Measurements from ENCODE around the gene BARX2.
"Not testable (repeated sequence)": the region's sequence is repeated elsewhere in the genome, so short reads cannot be mapped to it uniquely, and the experiment has no call there.

The BARX2 gene, protein sequence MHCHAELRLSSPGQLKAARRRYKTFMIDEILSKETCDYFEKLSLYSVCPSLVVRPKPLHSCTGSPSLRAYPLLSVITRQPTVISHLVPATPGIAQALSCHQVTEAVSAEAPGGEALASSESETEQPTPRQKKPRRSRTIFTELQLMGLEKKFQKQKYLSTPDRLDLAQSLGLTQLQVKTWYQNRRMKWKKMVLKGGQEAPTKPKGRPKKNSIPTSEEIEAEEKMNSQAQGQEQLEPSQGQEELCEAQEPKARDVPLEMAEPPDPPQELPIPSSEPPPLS

DNA sequence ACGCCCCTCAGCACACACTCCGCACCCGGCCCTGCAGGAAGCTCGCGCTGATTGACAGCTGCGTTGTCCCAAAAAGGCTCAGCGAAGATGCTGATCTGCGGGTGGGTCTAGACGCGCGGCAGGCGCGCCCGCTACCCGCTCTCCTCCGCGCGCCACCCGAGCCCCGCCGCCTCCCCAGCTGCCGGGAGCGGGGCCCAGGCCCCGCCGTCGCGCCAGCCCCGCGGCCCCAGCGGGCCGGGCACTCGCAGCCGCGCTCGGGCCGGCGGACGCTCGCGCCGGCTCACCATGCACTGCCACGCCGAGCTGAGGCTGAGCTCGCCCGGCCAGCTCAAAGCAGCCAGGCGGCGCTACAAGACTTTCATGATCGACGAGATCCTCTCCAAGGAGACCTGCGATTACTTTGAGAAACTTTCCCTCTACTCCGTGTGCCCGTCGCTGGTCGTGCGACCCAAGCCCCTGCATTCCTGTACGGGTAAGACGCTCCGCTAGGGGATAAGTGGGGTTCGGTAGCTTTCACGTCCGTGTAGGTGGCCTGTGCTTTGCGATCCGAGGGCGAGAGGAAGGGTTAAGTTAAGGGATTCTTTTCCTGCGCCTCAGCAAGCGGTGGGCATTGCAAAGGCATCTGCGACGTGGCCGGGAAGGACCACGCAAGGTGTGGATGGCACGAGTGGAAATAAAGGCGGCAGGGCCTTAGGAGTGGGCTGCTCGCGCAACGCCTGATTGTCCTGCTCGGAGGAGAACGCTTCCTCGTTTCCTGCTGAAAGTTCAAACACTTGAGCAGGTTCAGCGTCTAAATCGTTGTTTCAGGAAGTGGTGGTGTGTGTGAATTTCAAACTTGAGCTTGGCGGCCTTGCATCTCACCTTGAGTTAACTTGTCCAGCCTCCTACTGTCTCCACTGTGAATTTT lies at the start of gene BARX2:
Gene BARX2, plus strand, starts transcription at position 98 of the 907 bp plus-strand sequence. Its CDS starts 188 bp downstream, at position 286.
- no peak for DNase-seq (ENCODE audit: low read depth in 2 of 2)

DNA sequence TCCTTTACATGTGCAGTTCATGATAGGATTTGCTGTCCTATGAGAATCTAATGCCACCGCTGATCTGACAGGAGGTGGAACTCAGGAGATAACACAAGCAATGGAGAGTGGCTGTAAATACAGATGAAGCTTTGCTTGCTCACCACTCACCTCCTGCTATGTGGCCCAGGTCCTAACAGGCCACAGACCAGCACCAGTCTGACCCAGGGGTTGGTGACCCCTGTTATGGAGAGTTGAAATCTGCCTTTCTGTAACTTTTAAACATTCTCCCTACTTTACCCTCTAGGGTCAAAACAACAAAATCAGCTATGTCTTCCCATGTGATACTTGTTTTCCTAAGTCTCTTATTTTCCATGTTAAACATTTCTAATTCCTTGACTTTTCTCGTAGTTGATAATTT lies 48.7 kb upstream of the BARX2 start:
- no peak for DNase-seq (ENCODE audit: low read depth in 2 of 2)

DNA sequence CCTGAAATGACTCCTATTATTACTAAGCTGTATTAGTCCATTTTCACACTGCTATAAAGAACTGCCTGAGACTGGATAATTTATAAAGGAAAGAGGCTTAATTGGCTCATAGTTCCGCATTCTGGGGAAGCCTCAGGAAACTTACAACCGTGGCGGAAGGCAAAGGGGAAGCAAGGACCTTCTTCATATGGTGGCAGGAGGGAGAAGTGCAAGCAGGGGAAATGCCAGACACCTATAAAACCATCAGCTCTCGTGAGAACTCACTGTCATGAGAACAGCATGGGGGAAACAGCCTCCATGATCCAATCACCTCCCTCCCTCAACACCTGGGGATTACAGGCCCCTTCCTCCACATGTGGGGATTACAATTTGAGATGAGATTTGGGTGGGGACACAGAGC lies 47.9 kb upstream of the BARX2 start:
- DNase-seq (ENCODE audit: low read depth in 2 of 2): not testable (repeated sequence)

DNA sequence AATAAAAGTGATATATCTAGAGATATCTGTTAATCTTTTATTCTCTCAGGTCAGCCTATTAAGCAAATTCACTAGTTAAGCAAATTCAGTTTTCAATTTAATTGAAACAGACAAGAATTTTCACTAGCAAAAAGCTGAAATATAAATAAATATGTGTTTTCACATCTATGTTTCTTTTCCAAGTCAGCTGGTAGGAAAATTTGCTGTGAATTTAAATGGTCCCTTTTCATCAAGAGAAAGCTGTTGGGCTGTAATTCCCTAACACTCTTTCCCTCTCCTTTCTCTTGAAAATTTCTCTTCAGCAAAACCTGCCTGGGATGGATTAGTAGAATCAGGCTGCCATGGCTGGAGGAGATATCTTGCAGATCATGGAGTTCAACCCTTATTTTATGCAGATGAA lies 46.9 kb upstream of the BARX2 start:
- DNase-seq (ENCODE audit: low read depth in 2 of 2): no peak

DNA sequence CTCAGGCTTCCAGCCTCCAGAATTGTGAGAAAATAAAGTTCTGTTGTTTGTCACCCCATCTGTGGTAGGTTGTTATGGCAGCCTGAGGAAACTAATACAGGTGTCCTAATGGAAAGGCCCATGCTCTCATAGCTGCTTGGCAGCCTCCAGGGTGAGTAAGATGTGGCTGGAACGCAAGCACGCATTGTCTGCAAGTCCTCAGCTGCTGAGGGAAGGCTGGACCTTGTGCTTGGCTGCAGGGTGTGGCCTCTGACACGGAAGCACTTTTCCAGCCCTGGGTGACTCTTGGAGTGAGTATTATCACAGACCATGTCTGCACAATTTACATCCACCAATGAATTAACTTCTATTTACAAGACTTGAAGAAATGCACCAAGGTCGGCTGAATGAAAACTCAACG lies 44.4 kb upstream of the BARX2 start:
- DNase-seq (ENCODE audit: low read depth in 2 of 2): no peak

DNA sequence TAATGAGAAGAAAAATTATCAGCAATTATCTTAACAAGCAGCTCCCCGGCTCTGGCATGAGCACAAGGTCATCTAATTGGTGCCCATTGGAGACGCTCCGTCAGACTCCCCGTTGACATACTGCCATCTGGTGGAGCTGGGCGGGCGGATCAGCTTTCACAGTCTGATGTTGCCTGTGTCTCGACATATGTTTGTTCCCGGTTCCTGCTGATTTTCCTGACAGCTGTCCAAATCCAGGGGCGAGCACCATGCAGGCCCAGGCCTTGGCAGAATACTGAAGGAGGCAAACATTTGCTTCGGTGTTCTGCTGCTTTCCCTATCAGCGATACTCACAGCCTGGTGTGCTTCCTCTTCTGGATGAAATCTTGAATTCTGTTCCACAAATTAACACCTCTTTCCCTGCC lies 43.8 kb upstream of the BARX2 start:
- DNase-seq (ENCODE audit: low read depth in 2 of 2): peak; percentile 19 to 20

DNA sequence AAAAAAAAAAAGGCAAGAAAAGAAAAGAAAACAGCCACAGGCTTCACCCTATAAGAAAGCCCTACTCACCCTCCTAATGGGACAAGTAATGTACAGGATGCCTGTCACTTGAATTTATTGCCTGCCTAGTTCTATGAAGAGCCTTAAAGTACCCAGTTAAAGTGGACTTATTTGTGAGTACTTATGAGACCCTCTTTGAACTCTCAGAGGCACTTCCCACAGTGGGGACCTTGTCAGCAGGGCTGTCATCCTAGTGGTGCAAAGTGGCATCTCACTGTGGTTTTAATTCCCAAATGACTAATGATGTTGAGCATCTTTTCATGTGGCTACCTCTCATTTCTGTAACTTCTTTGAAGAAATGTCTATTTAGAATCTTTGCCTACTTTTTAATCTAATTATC lies 41.8 kb upstream of the BARX2 start:
- no peak for DNase-seq (ENCODE audit: low read depth in 2 of 2)

DNA sequence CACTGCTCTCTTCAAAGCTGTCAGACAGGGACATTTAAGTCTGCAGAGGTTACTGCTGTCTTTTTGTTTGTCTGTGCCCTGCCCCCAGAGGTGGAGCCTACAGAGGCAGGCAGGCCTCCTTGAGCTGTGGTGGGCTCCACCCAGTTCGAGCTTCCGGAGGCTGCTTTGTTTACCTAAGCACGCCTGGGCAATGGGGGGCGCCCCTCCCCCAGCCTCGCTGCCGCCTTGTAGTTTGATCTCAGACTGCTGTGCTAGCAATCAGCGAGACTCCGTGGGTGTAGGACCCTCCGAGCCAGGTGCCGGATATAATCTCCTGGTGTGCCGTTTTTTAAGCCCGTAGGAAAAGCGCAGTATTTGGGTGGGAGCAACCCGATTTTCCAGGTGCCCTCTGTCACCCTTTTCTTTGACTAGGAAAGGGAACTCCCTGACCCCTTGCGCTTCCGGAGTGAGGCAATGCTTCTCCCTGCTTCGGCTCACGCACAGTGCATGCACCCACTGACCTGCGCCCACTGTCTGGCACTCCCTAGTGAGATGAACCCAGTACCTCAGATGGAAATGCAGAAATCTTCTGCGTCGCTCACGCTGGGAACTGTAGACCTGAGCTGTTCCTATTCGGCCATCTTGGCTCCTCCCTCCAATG lies 31.2 kb upstream of the BARX2 start:
- DNase-seq (ENCODE audit: low read depth in 2 of 2): not testable (repeated sequence)

DNA sequence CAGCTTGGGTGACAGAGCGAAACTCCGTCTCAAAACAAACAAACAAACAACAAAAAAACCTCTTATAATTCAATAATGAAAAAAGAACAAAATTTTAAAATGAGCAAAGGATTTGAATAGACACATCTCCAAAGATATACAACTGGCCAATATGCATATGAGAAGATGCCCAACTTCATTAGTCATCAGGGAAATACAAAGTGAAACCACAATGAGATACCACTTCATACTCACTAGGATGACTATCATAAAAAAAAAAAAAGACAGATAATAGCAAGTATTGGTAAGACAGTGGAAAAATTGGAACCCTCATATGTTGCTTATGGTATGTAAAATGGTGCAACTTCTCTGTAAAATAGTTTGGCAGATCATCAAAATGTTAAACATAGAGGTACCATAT lies 28.7 kb upstream of the BARX2 start:
- no peak for DNase-seq (ENCODE audit: low read depth in 2 of 2)

DNA sequence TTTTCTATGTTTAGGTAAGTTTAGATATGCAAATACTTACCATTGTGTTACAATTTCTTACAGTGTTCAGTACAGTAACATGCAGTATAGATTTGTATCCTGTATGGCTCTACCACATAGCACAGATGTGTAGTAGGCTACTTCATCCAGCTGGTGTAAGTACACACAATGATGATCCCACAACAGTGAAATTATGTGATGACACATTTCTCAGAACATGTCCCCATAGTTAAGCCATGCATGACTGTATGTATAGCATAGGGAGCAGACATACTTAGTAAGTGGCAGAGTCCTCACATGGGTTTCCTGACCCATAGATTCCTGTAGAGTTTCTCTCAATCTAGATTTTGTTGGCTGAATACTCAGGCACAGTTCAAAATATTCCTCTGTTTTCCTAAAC lies 26.8 kb upstream of the BARX2 start:
- DNase-seq (ENCODE audit: low read depth in 2 of 2): no peak

DNA sequence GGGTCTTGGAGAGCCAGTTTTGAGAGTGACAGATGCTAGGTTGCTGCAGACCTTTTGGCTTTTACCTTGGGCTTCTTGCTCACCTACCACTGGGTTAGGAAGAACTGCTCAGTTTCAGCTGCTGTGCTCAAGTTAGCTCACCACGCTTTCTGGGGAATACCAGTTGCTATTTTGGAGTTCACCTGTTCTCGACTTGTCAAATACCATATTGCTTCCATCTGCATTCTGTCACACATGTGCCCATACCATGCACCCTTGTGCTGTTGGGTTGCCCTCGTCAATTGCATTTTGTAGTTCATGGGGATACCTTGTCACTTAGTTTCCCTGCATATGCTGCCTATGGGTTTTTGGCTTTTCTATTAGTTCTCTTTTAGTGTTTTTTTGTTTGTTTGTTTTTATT lies 23.0 kb upstream of the BARX2 start:
- DNase-seq (ENCODE audit: low read depth in 2 of 2): no peak

DNA sequence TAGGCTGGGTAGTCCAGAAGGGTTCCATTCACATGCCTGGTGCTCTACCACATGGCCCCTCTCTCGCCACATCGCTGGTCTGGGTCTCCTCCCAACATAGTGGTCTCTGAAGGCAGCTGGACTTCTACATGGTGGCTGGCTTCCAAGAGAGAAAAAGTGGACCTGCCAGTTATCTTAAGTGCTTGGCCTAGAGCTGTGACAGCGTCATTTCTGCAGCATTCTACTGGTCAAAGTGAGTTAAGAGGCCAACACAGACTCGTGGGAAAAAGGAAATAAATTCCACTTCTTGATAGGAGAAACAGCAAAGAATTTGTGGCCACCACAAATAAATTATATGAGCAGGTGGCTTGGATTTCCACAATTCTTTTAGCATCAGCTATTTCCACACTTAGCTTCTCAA lies 21.0 kb upstream of the BARX2 start:
- no peak for DNase-seq (ENCODE audit: low read depth in 2 of 2)

DNA sequence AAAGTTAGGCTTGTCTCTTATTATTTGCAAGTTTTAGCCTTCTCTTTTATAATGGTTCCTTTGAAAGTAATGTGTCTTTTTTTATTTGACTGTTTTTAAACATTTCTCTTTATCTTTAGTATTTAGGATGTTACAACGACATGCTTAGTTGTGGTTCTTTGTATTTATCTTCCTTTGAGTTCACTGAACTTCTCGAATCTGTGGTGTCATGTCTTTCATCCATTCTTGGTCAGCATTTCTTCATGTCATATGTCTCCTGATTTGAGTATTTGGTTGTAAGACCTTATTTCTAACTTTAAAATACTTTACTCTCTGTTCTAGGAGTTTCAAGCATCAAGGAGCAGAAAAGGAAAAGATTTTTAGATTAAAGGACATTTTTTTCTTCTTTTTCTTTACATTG lies 15.9 kb upstream of the BARX2 start:
- DNase-seq (ENCODE audit: low read depth in 2 of 2): no peak

DNA sequence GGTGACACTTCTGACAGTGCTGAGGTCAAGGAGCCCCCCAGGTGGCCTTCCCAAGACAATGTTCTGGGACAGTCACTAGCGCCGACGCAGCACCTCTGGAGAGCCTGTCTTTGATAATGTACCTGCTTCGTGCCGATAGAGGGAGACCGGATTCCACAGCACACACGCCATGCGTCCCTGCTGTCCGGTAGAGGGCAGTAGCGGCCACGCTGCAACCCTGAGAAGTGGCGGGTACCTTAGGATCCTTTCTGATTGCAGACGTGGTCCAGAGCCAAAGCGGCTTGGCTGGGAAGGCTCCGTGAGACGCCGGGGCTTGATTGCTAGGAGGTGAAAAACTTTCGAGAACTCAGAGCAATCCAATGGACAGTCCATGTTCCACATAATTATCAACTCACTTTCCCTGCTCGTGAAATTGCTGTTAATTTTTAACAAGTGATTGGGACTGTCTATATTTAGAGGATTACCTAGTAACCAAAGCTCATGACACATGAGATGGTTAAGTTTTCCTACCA lies 11.4 kb upstream of the BARX2 start:
- peak; percentile 48 to 49 for DNase-seq (ENCODE audit: low read depth in 2 of 2)

DNA sequence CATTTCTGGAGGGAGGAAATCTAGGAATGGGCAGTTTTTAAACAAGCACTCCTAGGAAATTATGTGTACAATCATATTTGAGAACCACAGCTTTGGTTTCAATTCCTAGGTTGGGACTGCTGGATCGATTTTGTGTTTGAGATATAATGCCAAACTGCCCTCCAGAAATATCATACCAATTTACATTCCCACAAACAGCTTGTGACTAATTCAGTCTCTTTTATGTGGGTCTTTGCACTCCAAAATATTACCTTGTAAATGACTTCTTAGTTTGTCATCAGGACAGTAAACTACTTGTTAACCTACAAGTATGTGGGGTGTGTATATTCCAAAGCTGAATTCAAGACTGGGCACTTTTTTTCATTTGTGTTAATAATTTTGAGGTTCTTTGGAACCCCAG lies 9.8 kb upstream of the BARX2 start:
- no peak for DNase-seq (ENCODE audit: low read depth in 2 of 2)

DNA sequence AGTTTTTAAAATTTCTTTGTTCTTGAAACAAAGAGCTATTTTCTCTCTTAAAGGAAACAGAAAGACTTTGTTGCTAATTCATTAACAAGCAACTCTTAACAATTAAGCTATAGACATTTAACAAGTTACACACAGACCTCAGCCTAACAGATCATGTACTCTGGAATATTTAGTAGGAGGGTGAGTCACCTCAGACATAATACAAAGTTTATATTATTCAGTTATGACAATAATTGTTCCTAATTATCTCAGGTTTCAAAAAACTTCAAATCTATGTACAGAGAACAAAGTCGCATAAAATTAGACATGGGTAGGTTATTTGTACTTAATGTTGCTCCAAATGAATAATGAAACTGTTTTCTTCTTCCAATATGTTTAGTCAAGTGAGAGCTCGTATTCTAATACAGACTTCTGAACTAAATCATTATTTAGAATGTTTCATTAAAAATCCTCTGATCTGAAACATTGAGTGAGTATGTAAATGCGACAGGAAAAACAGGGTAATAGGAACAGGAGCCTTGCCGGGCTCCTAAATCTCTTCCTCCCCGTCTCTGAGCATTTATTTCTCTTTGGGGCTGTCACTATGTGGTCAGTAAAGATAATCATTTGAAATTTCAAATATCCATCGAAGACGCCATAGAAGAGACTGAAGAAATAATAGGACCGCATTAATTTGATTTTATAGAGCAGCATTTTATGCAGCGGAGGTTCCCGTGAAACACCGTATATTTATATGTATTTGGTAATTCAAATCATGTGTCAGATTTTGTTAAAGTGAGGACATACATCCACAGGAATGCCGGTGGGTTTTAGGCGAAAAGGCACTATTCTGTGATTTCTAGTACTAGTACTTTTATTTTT lies 8.7 kb upstream of the BARX2 start:
- no peak for DNase-seq (ENCODE audit: low read depth in 2 of 2)

DNA sequence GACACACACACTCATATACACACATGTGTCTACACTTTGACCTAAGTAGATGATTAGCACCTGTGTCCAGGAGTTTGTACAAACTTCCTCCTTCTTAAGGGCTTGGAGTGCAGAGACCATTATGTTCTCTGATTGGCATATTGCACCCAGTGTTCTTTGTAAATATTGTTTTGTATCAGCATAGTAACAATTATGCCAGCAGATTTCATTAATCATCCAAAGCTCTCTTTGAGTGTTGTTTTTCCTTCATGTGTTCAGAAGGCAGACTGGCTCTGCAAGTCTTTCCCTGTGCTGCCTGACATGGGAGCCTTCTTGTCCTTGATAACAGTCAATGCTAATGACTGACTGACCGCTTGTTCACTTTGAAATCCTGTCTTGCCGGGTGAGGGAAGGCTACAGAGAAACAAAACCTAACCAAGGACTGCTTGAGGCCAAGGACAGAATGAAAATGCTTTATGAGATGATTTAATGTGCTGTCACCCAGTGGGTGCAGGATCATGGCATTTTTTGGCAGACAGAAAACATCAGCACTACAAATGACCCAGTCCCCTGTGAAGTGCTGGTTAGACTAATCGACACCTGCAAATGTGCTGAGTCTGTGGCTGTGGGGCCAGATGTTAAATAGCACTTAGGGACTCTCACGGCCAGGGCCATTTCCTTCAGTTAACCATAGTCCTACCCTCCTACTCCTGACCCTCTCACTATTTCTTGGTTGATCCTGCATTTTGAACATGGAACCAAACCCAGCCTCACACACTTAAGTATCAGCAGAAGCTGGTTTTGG lies 6.6 kb upstream of the BARX2 start:
- no peak for DNase-seq (ENCODE audit: low read depth in 2 of 2)

DNA sequence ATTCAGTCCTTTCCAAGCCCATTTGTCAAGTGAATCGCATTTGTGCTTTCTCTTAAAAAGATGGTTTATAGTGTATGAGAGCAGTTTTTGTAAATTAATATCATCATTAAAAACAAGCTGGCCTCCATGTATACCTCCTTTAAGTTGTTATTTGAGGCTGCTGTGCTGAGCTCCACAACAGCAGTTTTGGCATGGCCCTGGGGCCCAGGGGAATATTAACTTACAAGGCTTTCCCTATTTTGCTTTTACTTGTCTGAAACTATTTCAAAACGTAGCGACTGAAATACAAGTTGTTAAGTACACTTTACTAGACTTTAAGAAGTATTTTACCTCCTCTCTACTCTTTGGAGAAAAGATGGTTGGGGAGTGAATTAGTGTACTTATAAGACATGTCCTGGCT lies 4.9 kb upstream of the BARX2 start:
- DNase-seq (ENCODE audit: low read depth in 2 of 2): no peak

DNA sequence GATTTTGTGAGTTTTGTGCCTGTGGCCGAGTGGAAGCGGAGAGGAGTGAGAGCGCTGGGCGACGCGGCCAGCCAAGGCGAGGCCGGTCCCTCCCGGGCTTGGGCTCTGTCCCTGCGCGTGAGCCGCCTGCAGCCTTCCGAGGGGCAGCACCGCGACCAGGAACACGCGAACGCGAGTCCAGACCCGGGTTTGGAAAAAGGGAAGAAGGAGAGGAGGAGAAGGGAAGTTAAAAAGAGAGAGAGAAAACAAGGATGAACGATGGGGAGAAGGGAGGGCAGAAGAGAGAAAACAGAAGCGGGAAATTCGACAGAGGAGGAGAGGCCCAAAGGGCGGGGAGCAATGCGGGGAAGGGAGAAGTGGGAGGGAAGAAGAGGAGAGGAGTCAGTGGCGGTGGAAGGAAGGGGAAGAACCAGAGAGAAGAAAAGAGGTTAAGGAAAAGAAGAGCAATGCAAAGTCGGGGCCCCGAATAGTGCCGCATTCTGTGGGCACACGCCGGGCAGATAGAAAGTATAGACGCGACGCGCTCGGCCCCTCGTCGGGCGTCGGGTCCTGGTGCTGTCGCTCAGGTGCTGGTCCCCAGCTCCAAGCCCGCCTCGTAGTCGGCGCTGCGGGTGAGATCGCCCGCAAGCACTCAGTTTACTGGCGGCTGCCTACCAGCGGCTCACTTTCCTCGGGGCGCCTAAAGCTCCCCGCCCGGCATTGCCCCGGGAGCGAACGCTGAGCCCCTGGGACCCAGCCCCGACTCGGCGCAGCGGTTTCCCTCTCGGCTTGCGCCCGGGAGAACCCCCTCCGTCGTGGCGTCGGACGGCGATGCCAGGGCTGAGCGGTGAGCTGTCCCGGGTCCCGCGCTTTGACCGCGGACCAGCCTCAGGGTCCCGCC lies 2.8 kb upstream of the BARX2 start:
- no peak for DNase-seq (ENCODE audit: low read depth in 2 of 2)

DNA sequence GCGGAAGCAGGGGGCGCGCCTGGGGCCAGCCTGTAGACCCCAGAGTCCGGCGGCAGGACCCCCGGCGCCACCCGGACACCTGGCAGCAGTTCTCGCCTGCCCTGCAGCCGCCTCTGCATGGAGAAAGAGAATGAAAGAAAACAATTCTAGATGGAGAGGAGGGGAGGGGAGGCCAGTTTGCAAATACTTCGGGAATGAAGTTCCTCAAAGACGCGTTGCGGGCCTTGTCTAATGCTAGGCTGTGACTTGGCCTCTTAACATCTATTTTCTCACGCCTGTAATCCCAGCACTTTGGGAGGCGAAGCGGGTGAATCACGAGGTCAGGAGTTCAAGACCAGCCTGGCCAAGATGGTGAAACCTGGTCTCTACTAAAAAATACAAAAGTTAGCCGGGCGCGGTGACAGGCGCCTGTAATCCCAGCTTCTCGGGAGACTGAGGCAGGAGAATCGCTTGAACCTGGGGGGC lies 2.1 kb upstream of the BARX2 start:
- no peak for DNase-seq (ENCODE audit: low read depth in 2 of 2)

Data from stimulated activated CD8-positive, alpha-beta memory T cell treated with anti-CD3 and anti-CD28 coated beads, Interleukin-7, amount 100 ng/mL, for 1 hour (primary cell).